ENCODE data around the gene SLITRK2. TPM values are rescaled to one million over a fixed set of nuclear protein-coding genes. Genes with fewer than 3 reads are reported as not detected.

Gene SLITRK2
- total RNA-seq, 4 donors from 2014 or later, result 0.94 to 2.4 (median 1.7) TPM

DNA sequence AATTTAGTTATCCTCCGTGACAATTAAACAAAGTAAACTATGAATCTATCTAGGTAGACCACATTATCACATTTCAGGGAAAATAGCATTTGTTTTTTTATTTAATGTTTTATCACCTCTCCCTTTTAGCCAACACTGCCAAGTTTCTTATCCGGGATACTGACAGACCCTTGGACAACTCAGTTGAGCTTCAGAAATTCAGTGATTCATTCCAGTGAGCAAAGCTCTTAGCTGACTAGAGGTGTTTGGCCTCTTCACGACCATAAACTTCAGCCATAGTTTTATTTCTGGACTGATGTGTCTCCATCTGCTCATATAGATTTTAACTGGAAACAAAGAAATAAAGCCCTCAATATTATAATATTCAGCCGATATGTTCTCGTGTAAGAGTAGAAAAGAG is 15.2 kb downstream of the SLITRK2 start:
- TF ChIP-seq CTCF (IDR thresholded peaks at IDR 0.05; ENCODE audit: low read depth), result no peak

- TF ChIP-seq CTCF (IDR thresholded peaks at IDR 0.05; ENCODE audit: low read depth), result no peak
Observed at GRCh38 chrX:145840531-145840930, 22.9 kb downstream of the SLITRK2 start.

DNA sequence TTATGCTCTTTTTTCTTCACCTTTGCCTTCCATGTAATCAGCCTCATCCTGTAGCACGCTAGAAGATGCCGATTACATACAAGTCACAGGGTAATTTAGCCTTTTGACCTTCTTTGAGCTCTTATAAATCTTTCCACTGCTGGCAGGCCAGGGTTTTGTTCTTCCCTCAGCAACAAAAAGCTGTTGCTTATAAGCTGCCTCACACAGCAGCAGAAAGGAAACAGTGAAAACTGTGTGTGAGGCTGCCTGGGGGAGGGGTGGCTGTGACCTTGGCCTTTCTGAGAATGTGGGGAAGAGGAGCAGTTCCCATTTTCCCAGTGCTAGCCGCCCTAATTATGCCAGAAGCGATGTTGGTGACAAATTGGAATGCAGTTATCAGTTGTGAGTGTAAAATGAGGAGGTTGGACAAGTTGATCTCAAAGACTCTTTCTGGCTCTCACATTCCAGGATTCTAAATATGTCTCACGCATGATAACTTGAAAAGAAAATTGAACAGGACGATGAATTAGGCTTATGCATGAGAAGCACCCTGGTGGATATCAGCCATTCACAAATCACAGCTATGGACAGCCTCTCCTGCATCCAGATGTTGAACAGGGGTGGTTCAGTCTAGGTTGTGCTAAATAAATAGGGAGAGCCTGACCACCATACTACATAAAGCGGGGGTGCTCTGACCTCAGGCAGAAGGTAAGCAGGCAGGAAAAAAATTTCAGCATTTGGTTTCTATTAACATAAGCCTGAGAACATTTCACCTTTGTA is 25.7 kb downstream of the SLITRK2 start:
- no peak for TF ChIP-seq CTCF (IDR thresholded peaks at IDR 0.05; ENCODE audit: low read depth)

DNA sequence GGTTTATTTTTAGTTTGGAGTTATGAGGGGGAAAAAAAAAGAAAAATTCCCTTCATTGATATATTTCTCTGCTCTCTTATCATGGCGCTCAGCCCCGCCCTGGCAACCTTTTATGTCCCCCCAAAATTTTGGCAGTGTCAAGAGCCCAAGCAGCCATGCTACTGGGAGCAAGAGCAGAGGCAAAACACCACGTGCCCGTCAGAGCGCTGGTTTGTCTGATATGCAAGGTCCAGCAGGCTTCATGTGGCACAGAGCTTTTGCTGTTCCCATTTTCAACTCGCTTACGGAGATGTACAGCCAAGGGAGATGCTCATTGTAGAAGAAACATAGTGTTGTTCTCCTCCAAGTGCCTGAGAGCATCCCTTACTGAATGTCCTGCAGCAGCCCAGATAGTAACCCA is 27.3 kb downstream of the SLITRK2 start:
- TF ChIP-seq CTCF (IDR thresholded peaks at IDR 0.05; ENCODE audit: low read depth), result no peak

DNA sequence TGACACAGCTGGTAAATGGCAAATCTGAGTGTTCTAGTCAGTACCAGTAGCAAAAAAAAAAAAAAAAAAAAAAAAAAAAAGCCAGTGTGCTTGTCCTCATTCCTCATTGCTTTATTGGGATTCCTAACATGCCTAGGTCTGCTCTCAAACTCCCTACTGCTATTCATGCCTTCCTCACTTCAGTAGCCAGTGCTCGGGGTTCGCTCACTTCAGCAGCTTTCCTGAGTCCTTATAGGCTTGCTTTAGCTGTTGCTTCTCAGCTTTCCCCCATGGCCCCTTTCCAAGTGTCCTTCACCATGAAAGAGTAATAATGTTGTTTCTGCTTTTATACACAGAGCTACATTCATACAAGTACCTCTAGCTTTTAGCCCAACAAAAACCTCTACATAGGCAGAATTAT is 30.8 kb downstream of the SLITRK2 start:
- no peak for TF ChIP-seq CTCF (IDR thresholded peaks at IDR 0.05; ENCODE audit: low read depth)

DNA sequence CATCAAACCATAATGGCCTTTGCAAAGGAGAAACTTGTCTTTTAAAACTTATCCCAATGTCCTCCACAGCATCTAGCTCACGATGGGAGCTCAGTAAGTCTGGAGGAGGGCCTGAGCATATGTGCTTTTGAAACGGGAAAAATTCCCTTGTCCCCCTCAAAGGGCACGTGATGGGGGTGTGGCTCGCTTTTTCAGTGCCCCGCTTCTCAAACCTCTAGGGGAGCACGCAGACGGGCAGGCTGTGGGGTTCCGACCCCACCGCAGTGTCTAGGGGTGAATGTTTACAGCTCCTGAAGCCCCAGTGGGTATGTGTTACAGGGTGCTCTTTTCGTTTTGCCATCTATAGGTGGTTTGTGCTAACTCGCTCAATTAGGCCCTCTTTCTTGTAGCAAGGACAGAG is 31.2 kb downstream of the SLITRK2 start:
- no peak for TF ChIP-seq CTCF (IDR thresholded peaks at IDR 0.05; ENCODE audit: low read depth)

- no peak for TF ChIP-seq CTCF (IDR thresholded peaks at IDR 0.05; ENCODE audit: low read depth)
Observed at GRCh38 chrX:145853181-145853580, 35.6 kb downstream of the SLITRK2 start.
